ENCODE data around the gene NOTO.

Gene NOTO

GRCh38 chr2:73218298-73218697 is 15.9 kb downstream of the NOTO start:
- Histone ChIP-seq H3K4me3 (ENCODE audit: low read depth in 1 of 2, low read length in 2 of 2) (no peak overlapping the region), H3K27me3 (ENCODE audit: low read depth, low read length) (no peaks in the 10 kb centered on the region), H3K9me3 (ENCODE audit: control insufficient read depth in 1 of 2, low read length in 2 of 2) (no peaks in the 10 kb centered on the region), H3K36me3 (ENCODE audit: control insufficient read depth in 1 of 2, insufficient read depth in 2 of 2, low read length in 2 of 2) (peaks cover 19 to 40% of the 10 kb centered on the region in 2 donors), H3K4me1 (ENCODE audit: control insufficient read depth in 1 of 2, insufficient read depth in 2 of 2, low read length in 2 of 2) (peaks cover 0 to 7% of the 10 kb centered on the region in 2 donors), H3K27ac (ENCODE audit: low read length) (no peak overlapping the region)

DNA sequence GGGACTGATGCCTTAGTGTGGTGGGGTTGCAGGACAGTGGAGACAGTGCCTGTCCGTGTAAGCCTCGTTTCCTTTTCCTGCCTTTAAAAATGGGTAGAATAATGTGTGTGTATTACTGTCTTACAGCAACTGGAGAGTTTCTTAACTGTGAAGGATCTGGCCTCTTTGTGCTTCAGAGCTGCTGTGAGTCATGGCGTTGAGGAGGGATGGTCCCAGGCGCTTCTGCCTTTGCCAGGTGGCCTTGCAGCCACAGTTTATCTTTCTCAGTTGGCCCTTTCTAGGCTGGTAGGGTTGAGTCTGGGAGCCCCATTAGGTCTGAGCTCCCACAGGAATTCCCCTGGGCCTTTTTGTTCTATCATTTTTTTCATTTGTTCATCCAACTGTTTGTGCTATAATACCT is 21.4 kb downstream of the NOTO start:
- Histone ChIP-seq H3K4me3 (ENCODE audit: low read depth in 1 of 2, low read length in 2 of 2) (no peak overlapping the region), H3K27me3 (ENCODE audit: low read depth, low read length) (no peaks in the 10 kb centered on the region), H3K36me3 (ENCODE audit: control insufficient read depth in 1 of 2, insufficient read depth in 2 of 2, low read length in 2 of 2) (peaks cover 35 to 71% of the 10 kb centered on the region in 2 donors), H3K4me1 (ENCODE audit: control insufficient read depth in 1 of 2, insufficient read depth in 2 of 2, low read length in 2 of 2) (no peaks in the 10 kb centered on the region), H3K27ac (ENCODE audit: low read length) (no peak overlapping the region), H3K9me3 (ENCODE audit: control insufficient read depth in 1 of 2, low read length in 2 of 2) (no peaks in the 10 kb centered on the region)

- Histone ChIP-seq H3K4me3 (ENCODE audit: low read depth in 1 of 2, low read length in 2 of 2) (no peak overlapping the region), H3K27me3 (ENCODE audit: low read depth, low read length) (no peaks in the 10 kb centered on the region), H3K9me3 (ENCODE audit: control insufficient read depth in 1 of 2, low read length in 2 of 2) (no peaks in the 10 kb centered on the region), H3K36me3 (ENCODE audit: control insufficient read depth in 1 of 2, insufficient read depth in 2 of 2, low read length in 2 of 2) (peaks cover 32 to 59% of the 10 kb centered on the region in 2 donors), H3K27ac (ENCODE audit: low read length) (no peak overlapping the region), H3K4me1 (ENCODE audit: control insufficient read depth in 1 of 2, insufficient read depth in 2 of 2, low read length in 2 of 2) (no peaks in the 10 kb centered on the region)
These were observed 23.4 kb downstream of the NOTO start for GRCh38 chr2:73225513-73226360.

- Histone ChIP-seq H3K27me3 (ENCODE audit: low read depth, low read length) (no peaks in the 10 kb centered on the region), H3K4me1 (ENCODE audit: control insufficient read depth in 1 of 2, insufficient read depth in 2 of 2, low read length in 2 of 2) (no peaks in the 10 kb centered on the region), H3K27ac (ENCODE audit: low read length) (no peak overlapping the region), H3K4me3 (ENCODE audit: low read depth in 1 of 2, low read length in 2 of 2) (no peak overlapping the region), H3K36me3 (ENCODE audit: control insufficient read depth in 1 of 2, insufficient read depth in 2 of 2, low read length in 2 of 2) (peaks cover 26 to 46% of the 10 kb centered on the region in 2 donors), H3K9me3 (ENCODE audit: control insufficient read depth in 1 of 2, low read length in 2 of 2) (no peaks in the 10 kb centered on the region)
These were observed 24.7 kb downstream of the NOTO start for GRCh38 chr2:73227086-73227485.

- H3K27me3 ChIP-seq (ENCODE audit: low read depth, low read length), result no peaks in the 10 kb centered on the region
- no peak overlapping the region for H3K4me3 ChIP-seq (ENCODE audit: low read depth in 1 of 2, low read length in 2 of 2)
- no peaks in the 10 kb centered on the region for H3K9me3 ChIP-seq (ENCODE audit: control insufficient read depth in 1 of 2, low read length in 2 of 2)
- no peak overlapping the region for H3K27ac ChIP-seq (ENCODE audit: low read length)
- H3K36me3 ChIP-seq (ENCODE audit: control insufficient read depth in 1 of 2, insufficient read depth in 2 of 2, low read length in 2 of 2), result peaks cover 14 to 31% of the 10 kb centered on the region in 2 donors
- peaks cover 4 to 5% of the 10 kb centered on the region in 2 donors for H3K4me1 ChIP-seq (ENCODE audit: control insufficient read depth in 1 of 2, insufficient read depth in 2 of 2, low read length in 2 of 2)
These were observed 26.3 kb downstream of the NOTO start for GRCh38 chr2:73228631-73229030.

- Histone ChIP-seq H3K36me3 (ENCODE audit: control insufficient read depth in 1 of 2, insufficient read depth in 2 of 2, low read length in 2 of 2) (peaks cover 3 to 13% of the 10 kb centered on the region in 2 donors), H3K27me3 (ENCODE audit: low read depth, low read length) (no peaks in the 10 kb centered on the region), H3K4me3 (ENCODE audit: low read depth in 1 of 2, low read length in 2 of 2) (peak overlapping the region; percentile 91 to 93), H3K4me1 (ENCODE audit: control insufficient read depth in 1 of 2, insufficient read depth in 2 of 2, low read length in 2 of 2) (peaks cover 15 to 26% of the 10 kb centered on the region in 2 donors), H3K9me3 (ENCODE audit: control insufficient read depth in 1 of 2, low read length in 2 of 2) (no peaks in the 10 kb centered on the region), H3K27ac (ENCODE audit: low read length) (peak overlapping the region; percentile 39)
These were observed 30.2 kb downstream of the NOTO start for GRCh38 chr2:73232403-73233153.

DNA sequence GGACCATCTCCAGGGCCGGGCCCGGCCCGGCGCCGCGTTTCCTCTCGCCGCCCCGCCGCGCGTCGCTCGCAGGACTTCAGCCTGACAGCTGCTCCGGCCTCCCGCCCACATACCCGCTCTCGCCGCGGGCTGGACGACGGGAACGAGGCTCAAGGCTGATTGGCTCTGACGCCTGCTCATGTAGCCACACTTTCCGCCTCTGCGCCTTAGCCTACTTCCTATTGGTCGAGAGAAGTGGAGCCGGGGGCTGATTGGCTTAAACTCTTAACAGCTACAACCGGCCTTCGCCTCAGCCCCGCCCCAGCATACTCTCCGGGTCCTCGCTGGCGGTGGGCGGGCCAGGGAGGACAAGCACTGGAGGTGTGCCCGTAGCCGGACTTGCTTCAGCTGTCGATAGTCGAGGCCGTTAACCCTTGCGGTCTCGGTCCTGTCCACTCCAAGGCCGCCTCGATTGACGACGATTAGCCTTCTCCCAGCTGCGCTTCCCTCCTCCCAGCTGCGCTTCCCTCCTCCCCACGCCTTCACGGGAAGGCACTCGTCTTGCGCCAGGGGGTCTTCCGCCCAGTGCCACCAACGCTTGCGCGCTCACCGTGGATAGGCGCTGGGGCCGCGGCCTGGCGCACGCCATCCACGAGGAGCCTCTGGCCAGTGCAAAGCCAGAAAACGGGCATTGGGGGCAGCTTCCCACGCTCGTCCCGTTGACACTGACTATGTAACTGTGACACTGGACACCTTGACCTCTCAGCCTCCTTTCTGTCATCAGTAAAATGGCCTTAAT is 31.0 kb downstream of the NOTO start, which contains the start of gene PRADC1:
Gene PRADC1 (minus strand): TSS at position 86 of the 778 bp plus-strand sequence. CDS start 79 bp downstream, at position 7.
- Histone ChIP-seq H3K4me3 (ENCODE audit: low read depth in 1 of 2, low read length in 2 of 2) (peak within 1 kb of the TSS; percentile 91 to 93), H3K27me3 (ENCODE audit: low read depth, low read length) (no peaks in the 10 kb centered on the region), H3K9me3 (ENCODE audit: control insufficient read depth in 1 of 2, low read length in 2 of 2) (no peaks in the 10 kb centered on the region), H3K27ac (ENCODE audit: low read length) (peak within 1 kb of the TSS; percentile 90), H3K36me3 (ENCODE audit: control insufficient read depth in 1 of 2, insufficient read depth in 2 of 2, low read length in 2 of 2) (peaks cover 2 to 5% of the 10 kb centered on the region in 2 donors), H3K4me1 (ENCODE audit: control insufficient read depth in 1 of 2, insufficient read depth in 2 of 2, low read length in 2 of 2) (peaks cover 15 to 26% of the 10 kb centered on the region in 2 donors)

- no peaks in the 10 kb centered on the region for H3K27me3 ChIP-seq (ENCODE audit: low read depth, low read length)
- H3K4me1 ChIP-seq (ENCODE audit: control insufficient read depth in 1 of 2, insufficient read depth in 2 of 2, low read length in 2 of 2), result peaks cover 15 to 26% of the 10 kb centered on the region in 2 donors
- H3K27ac ChIP-seq (ENCODE audit: low read length), result peak within 1 kb of the TSS; percentile 90
- H3K9me3 ChIP-seq (ENCODE audit: control insufficient read depth in 1 of 2, low read length in 2 of 2), result no peaks in the 10 kb centered on the region
- H3K36me3 ChIP-seq (ENCODE audit: control insufficient read depth in 1 of 2, insufficient read depth in 2 of 2, low read length in 2 of 2), result peaks cover 6 to 7% of the 10 kb centered on the region in 2 donors
- H3K4me3 ChIP-seq (ENCODE audit: low read depth in 1 of 2, low read length in 2 of 2), result peak within 1 kb of the TSS; percentile 91 to 93
These were observed 31.8 kb downstream of the NOTO start, which contains the start of gene CCT7 for GRCh38 chr2:73233932-73234832. Gene CCT7 (plus strand): TSS chr2:73234308. CDS start chr2:73234379, 71 bp downstream.

GRCh38 chr2:73235315-73236028 is 33.1 kb downstream of the NOTO start:
- H3K27me3 ChIP-seq (ENCODE audit: low read depth, low read length), result no peaks in the 10 kb centered on the region
- peaks cover 17 to 18% of the 10 kb centered on the region in 2 donors for H3K36me3 ChIP-seq (ENCODE audit: control insufficient read depth in 1 of 2, insufficient read depth in 2 of 2, low read length in 2 of 2)
- no peaks in the 10 kb centered on the region for H3K9me3 ChIP-seq (ENCODE audit: control insufficient read depth in 1 of 2, low read length in 2 of 2)
- H3K4me3 ChIP-seq (ENCODE audit: low read depth in 1 of 2, low read length in 2 of 2), result peak overlapping the region; percentile 91 to 93
- peak overlapping the region; percentile 90 for H3K27ac ChIP-seq (ENCODE audit: low read length)
- H3K4me1 ChIP-seq (ENCODE audit: control insufficient read depth in 1 of 2, insufficient read depth in 2 of 2, low read length in 2 of 2), result peaks cover 15 to 26% of the 10 kb centered on the region in 2 donors

DNA sequence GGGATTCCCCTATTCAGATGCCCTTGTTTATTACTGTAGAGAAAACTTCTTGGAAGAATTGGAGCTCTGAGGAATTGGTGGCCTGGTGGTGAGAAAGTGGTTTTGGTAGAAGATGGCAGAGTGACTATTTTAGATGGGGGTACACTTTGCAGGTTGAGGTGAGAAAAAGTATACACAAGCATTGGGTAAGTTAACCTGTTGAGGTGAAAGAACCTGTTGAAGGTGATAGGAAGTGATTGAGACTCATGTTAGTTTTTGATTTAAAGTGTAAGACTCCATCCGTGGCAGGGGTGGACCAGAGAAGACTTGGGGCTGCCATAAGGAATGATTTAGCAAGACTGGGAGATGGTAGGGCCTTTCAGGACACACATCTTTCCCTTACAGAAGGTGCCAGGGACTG is 34.8 kb downstream of the NOTO start:
- H3K27me3 ChIP-seq (ENCODE audit: low read depth, low read length), result no peaks in the 10 kb centered on the region
- no peaks in the 10 kb centered on the region for H3K9me3 ChIP-seq (ENCODE audit: control insufficient read depth in 1 of 2, low read length in 2 of 2)
- no peak overlapping the region for H3K27ac ChIP-seq (ENCODE audit: low read length)
- H3K36me3 ChIP-seq (ENCODE audit: control insufficient read depth in 1 of 2, insufficient read depth in 2 of 2, low read length in 2 of 2), result peaks cover 17 to 23% of the 10 kb centered on the region in 2 donors
- no peak overlapping the region for H3K4me3 ChIP-seq (ENCODE audit: low read depth in 1 of 2, low read length in 2 of 2)
- H3K4me1 ChIP-seq (ENCODE audit: control insufficient read depth in 1 of 2, insufficient read depth in 2 of 2, low read length in 2 of 2), result peaks cover 15 to 26% of the 10 kb centered on the region in 2 donors

Data from muscle layer of duodenum (tissue), 2 donors.